GM19452 (cell line): ENCODE data around the gene AADACL3.

Experiments used
- ATAC-seq: cut with Tn5 transposase; IDR thresholded peaks from one replicate; pipeline ENCODE4 v1.9.1; 2021; ENCODE audit not compliant: unreplicated experiment

The AADACL3 gene

DNA sequence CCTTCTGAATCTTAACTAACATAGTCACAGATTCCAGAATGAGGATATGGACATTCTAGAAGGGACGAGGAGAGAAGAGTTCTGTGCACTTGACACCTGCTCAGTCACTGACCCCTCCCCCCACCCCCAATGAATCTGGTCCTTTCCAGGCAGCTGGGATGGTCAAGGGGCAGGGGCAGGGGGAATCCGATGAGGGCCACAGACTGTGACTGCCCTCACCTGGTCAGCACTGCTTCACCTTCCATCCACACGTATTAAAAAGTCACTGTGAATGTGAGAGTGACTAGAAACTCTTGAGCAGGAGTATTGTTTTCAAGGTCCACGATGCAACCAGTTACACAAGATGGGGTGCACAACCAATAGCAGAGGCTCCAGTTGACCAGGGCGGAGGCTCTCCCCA is 48.1 kb downstream of the AADACL3 start:
- no peak for ATAC-seq

DNA sequence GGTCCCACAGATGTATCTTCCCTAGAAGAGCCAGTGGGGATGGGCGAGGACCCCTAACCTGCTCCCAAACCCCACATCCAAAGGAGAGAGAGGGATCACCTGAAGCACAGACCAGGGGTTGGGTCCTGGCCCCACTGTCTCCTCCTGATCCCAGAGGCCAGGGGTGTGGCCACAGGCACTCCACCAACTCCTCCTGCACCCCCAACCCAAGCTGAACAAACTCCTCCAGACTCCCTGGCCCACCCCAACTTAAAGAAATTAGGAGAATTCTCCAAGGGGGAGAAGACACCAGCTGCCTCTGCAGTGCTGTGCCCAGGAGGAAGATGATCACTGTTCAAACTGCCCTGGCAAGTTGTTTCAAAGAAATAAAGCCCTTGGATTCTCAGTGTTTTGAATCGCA is 53.1 kb downstream of the AADACL3 start:
- ATAC-seq, result no peak

DNA sequence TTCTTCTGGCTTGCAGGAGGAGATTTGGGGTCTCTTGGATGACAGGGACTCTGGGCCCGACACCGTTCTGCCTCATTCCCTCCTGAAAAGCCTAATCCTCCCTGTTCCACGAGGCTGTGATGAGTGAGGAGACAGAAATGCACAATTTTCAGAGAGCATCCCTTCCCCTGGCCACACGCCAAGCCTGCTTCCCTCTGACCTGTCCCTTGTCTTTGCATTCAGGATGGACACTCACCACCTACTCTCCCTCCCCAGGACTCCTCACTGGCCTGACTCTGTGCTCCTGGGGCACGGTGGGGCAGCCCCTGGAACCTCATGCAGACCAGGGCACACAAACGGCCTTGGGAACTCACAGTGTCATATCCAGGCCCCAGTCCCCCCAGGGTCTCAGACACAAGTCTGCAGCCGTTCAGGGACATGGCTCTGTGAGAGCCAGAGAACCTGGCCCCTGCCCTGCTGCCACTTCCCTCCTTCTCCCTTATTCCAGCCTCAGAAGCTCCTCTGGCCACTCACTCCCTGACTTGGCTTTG is 54.1 kb downstream of the AADACL3 start:
- no peak for ATAC-seq

DNA sequence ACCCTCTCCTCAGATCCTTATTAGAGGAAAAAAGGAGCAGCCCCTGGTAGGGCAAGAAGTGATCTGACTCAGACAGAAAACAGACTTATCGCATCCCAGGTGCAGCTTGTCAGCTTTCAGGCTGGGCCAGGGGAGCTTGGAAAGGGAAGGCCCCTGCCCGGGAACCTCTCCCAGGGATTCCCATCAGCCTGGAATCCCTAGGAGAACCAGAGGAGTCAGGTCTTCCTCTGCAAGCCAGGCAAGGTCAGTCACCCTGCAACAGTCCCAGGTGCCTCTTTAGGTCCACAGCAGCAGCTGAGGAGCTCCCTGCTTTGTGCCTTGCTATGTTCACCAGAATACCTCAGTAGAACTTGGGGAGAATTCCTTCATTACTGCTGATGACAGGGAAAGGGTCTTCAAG is 54.7 kb downstream of the AADACL3 start:
- no peak for ATAC-seq

DNA sequence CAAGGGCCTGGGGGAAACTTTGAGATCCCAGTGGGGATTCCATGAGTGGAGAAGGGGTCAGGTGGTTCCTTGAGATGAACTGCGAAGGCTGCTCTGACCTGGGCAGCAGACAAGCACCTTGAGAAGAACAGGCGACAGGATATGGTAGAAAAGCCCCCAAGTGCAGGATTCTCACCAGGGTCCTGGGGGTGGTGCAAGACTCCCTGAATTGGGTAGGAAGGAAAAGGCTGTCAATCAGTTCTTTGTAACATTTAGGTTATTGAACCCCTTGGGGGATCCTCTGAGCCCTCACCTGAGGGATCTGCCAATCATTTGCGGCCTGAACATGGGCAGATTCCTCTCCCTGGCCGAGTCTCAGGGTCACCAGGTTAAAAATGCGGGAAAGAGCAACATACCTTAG is 55.3 kb downstream of the AADACL3 start:
- no peak for ATAC-seq

DNA sequence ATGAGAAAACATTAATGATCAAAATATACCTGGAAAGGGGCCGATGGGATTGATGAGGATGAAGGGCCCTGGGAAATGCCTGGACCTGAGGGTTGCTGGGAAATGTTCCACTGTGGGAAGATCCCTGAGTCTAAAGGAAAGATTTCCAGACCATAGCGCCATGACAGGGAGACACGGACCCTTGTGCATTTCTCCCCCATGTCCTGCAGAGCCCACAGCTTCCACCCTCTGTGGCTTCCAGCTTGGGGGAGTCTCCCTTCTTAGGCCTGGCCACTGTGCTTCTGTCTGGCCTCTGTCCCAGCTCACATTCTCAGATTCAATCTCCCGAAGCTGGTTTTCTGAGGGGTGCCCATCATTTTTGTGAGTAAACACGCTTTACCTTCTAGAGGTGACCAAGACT is 56.6 kb downstream of the AADACL3 start:
- ATAC-seq, result no peak

DNA sequence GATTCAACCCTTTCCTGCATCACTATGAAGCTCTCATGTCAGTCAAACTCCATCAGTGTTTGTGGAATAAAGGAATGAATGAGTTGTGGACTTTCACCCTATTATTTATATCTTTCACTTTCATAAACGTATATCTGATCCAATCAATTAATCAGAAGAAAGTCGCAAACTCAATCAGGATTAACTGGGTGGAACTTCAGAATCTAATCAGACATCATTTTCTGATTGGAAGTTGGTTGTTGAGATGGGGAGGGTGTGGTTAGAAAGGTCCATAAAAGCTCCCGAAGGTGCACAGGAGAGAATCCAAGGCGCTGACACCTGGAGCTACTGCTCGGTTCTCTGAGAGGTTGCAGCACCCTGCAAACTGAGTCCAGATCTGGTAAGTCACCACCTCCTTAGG is 57.5 kb downstream of the AADACL3 start, which contains the start of gene PRAMEF12:
Gene PRAMEF12 (plus strand): TSS at position 301 of the 400 bp plus-strand sequence. CDS start 1,130 bp downstream, outside the sequence.
- no peak for ATAC-seq

DNA sequence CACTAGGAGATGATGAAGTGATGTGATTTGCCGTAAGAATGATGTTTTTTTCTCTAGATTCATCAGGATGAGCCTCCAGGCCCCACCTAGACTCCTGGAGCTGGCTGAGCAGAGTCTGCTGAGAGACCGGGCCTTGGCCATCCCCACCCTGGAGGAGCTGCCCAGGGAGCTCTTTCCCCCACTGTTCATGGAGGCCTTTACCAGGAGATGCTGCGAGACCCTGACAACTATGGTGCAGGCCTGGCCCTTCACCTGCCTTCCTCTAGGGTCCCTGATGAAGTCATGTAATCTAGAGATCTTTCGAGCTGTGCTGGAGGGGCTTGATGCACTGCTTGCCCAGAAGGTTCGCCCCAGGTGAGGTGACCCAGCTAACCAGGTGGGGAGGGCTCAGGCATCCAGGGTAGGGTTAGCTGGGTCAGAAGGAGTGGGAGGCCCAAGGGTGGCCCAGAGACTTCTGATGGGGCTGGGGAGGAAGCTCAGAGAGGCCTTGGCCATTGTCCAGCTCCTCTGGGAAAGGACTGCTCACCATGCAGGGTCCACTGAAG is 59.0 kb downstream of the AADACL3 start:
- no peak for ATAC-seq

DNA sequence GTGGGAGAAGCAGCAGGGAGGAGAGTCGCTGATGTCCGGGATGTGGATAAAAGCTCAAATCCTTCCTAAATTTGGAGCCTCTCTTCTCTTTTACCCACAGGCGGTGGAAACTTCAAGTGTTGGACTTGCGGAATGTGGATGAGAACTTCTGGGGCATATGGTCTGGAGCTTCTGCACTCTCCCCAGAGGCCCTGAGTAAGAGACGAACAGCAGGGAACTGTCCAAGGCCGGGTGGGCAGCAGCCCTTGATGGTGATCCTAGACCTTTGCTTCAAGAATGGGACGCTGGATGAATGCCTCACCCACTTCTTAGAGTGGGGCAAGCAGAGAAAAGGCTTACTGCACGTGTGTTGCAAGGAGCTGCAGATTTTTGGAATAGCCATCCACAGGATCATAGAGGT is 59.5 kb downstream of the AADACL3 start:
- no peak for ATAC-seq

DNA sequence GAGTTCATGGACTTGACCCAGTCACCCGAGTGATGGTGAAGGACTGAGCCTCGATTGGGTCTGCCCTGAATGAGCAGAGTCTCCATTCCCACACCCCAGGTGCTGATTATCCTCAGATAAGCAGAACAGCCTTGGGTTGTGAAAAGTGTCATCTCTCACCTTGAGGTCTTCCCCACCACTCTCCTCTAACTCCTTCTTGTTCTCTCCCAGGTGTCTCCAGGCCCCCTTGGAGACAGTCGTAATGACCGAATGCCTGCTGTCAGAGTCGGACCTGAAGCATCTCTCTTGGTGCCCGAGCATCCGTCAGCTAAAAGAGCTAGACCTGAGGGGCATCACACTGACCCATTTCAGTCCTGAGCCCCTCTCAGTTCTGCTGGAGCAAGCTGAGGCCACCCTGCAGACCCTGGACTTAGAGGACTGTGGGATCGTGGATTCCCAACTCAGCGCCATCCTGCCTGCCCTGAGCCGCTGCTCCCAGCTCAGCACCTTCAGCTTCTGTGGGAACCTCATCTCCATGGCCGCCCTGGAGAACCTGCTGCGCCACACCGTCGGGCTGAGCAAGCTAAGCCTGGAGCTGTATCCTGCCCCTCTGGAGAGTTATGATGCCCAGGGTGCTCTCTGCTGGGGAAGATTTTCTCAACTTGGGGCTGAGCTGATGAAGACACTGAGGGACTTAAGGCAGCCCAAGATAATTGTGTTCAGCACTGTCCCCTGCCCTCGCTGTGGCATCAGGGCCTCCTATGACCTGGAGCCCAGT is 61.1 kb downstream of the AADACL3 start:
- ATAC-seq, result no peak
